Peyer's patch (tissue), 4 donors: Measurements from ENCODE around the gene CDH1.

Source experiments
- POLR2A ChIP-seq, 2 donors: fragments of 450-650 bp; IDR thresholded peaks; one replicate each; pipeline ENCODE4 v1.5.1; 2017; ENCODE audit warnings: antibody characterized with exemption in 2 of 2, mild to moderate bottlenecking in 2 of 2, moderate library complexity in 2 of 2
- TF ChIP-seq, protein P1 (sequence below), 6 experiments: fragments of 450-650 bp in 4 of 6; fragments of 200-600 bp in 2 of 6; sonication (generic) in 1 of 6; IDR thresholded peaks; one replicate each; pipeline ENCODE4 v1.5.1; 2017 to 2019; ENCODE audit warnings: antibody characterized with exemption in 6 of 6, mild to moderate bottlenecking in 3 of 6, moderate library complexity in 1 of 6

DNA sequence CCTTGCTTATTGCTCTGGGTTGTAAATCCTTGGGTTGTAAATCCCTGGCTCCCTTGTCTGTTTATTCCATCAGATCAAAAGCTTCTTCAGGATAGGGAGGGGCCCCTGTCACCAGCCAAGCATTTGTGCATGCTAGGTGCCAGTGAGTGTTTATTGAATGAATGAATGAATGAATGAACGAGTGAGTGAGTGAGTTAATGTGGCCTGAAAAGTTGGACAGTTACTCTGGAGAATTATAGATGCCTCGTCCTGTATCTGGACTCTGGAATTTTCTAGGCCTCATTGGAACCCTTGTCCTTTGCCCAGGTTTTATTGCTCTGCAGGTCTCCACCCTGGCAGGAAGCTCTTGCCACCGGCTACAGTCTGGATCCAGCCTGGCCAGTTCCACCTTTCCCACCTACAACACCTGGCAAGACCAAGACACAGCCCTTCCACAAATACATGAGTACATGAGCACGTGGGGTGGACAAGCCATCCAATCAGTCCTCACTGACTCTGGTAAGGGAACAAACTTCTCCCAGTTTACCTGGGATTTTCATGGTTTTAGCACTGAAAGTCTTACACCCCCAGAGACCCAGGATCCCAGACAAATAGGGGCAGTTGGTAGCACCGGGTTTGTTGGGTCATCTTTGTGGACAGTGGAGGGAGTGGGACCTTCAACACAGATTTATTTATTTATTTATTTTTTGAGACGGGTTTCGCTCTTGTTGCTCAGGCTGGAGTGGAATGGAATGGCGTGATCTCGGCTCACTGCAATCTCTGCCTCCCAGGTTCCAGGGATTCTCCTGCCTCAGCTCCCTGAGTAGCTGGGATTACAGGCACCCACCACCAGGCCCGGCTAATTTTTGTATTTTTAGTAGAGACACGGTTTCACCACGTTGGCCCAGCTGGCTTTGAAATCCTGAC is 14.7 kb upstream of the CDH1 start:
- TF ChIP-seq POLR2A (IDR thresholded peaks at IDR 0.05): peak in 1 of 2 donors; percentile 54
- TF ChIP-seq, protein P1, sequence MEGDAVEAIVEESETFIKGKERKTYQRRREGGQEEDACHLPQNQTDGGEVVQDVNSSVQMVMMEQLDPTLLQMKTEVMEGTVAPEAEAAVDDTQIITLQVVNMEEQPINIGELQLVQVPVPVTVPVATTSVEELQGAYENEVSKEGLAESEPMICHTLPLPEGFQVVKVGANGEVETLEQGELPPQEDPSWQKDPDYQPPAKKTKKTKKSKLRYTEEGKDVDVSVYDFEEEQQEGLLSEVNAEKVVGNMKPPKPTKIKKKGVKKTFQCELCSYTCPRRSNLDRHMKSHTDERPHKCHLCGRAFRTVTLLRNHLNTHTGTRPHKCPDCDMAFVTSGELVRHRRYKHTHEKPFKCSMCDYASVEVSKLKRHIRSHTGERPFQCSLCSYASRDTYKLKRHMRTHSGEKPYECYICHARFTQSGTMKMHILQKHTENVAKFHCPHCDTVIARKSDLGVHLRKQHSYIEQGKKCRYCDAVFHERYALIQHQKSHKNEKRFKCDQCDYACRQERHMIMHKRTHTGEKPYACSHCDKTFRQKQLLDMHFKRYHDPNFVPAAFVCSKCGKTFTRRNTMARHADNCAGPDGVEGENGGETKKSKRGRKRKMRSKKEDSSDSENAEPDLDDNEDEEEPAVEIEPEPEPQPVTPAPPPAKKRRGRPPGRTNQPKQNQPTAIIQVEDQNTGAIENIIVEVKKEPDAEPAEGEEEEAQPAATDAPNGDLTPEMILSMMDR (IDR thresholded peaks at IDR 0.05): no peak
